Measurements from ENCODE around the gene USP6NL. TPM values are rescaled to one million over a fixed set of nuclear protein-coding genes. Genes with fewer than 3 reads are reported as not detected.

Gene USP6NL
- total and polyA plus RNA-seq, 5 experiments from 2014 or later, result 2.3 to 7.9 (median 5.4) TPM

- POLR2A ChIA-PET, result no interaction called here
These were observed 185.8 kb downstream of the USP6NL start for GRCh38 chr10:11425676-11426075.

GRCh38 chr10:11425296-11425610, 186.2 kb downstream of the USP6NL start:
- Mint-ChIP-seq H3K27ac (peak overlapping the region in 4 of 10 donors; percentile 27 to 66 (median 48)), H3K36me3 (peaks cover 0 to 29% (median 16%) of the 10 kb centered on the region in 3 donors), H3K9me3 (peaks cover 12 to 53% (median 16%) of the 10 kb centered on the region in 9 donors), H3K4me3 (no peak overlapping the region), H3K4me1 (peaks cover 13 to 19% (median 18%) of the 10 kb centered on the region in 4 donors), H3K27me3 (no peaks in the 10 kb centered on the region)
- no peak for DNase-seq
- POLR2A ChIA-PET, result no interaction called here
- no peak for ATAC-seq

More at GRCh38 chr10:11425676-11426075, 185.8 kb downstream of the USP6NL start:
- peak; percentile 47 to 57 for ATAC-seq
- H3K4me3 Mint-ChIP-seq, result peak overlapping the region in 1 of 10 donors; percentile 24
- H3K36me3 Mint-ChIP-seq, result peaks cover 0 to 24% (median 14%) of the 10 kb centered on the region in 3 donors
- H3K4me1 Mint-ChIP-seq, result peaks cover 13 to 19% (median 18%) of the 10 kb centered on the region in 4 donors
- peak overlapping the region in 8 of 10 donors; percentile 20 to 79 (median 49) for H3K27ac Mint-ChIP-seq
- H3K9me3 Mint-ChIP-seq, result peaks cover 11 to 49% (median 16%) of the 10 kb centered on the region in 9 donors
- no peaks in the 10 kb centered on the region for H3K27me3 Mint-ChIP-seq
- DNase-seq, result peak in 2 of 10 donors; percentile 22 to 37

- ATAC-seq, result no peak
- peaks cover 0 to 34% (median 19%) of the 10 kb centered on the region in 3 donors for H3K36me3 Mint-ChIP-seq
- peaks cover 16 to 57% (median 22%) of the 10 kb centered on the region in 9 donors for H3K9me3 Mint-ChIP-seq
- H3K27me3 Mint-ChIP-seq, result no peaks in the 10 kb centered on the region
- DNase-seq, result no peak
- H3K4me1 Mint-ChIP-seq, result peaks cover 13 to 19% (median 18%) of the 10 kb centered on the region in 4 donors
- POLR2A ChIA-PET, result no interaction called here
- H3K4me3 Mint-ChIP-seq, result no peak overlapping the region
- peak overlapping the region in 4 of 10 donors; percentile 6 to 66 (median 37) for H3K27ac Mint-ChIP-seq
These were observed 186.8 kb downstream of the USP6NL start for GRCh38 chr10:11424456-11425295.

- H3K36me3 Mint-ChIP-seq, result peaks cover 0 to 40% (median 19%) of the 10 kb centered on the region in 3 donors
- POLR2A ChIA-PET, result no interaction called here
- DNase-seq (no peak), ATAC-seq (no peak)
- H3K9me3 Mint-ChIP-seq, result peaks cover 19 to 54% (median 36%) of the 10 kb centered on the region in 9 donors
- no peak overlapping the region for H3K4me3 Mint-ChIP-seq
- H3K4me1 Mint-ChIP-seq, result peaks cover 4 to 9% (median 6%) of the 10 kb centered on the region in 4 donors
- H3K27me3 Mint-ChIP-seq, result no peaks in the 10 kb centered on the region
- H3K27ac Mint-ChIP-seq, result no peak overlapping the region
These were observed 194.5 kb downstream of the USP6NL start for GRCh38 chr10:11416974-11417373.

- no peak for DNase-seq
- Mint-ChIP-seq H3K4me3 (no peak overlapping the region), H3K27me3 (no peaks in the 10 kb centered on the region), H3K27ac (peak overlapping the region in 1 of 10 donors; percentile 8), H3K4me1 (peaks cover 4 to 9% (median 6%) of the 10 kb centered on the region in 4 donors), H3K36me3 (peaks cover 0 to 34% (median 12%) of the 10 kb centered on the region in 3 donors), H3K9me3 (peaks cover 8 to 39% (median 23%) of the 10 kb centered on the region in 9 donors)
- no peak for ATAC-seq
- POLR2A ChIA-PET, result interaction anchor here (1.0 kb wide), 1 partner anchor 13 kb away, joined by 3 read pairs; no protein-coding TSS in a partner anchor
These were observed 196.4 kb downstream of the USP6NL start for GRCh38 chr10:11415095-11415494.

GRCh38 chr10:11414314-11415038, 197.0 kb downstream of the USP6NL start:
- ATAC-seq (no peak), DNase-seq (no peak)
- H3K27ac Mint-ChIP-seq, result peak overlapping the region in 4 of 10 donors; percentile 8 to 69 (median 53)
- H3K27me3 Mint-ChIP-seq, result no peaks in the 10 kb centered on the region
- peaks cover 4 to 9% (median 6%) of the 10 kb centered on the region in 4 donors for H3K4me1 Mint-ChIP-seq
- POLR2A ChIA-PET, result interaction anchor here (1.0 kb wide), 1 partner anchor 13 kb away, joined by 3 read pairs; no protein-coding TSS in a partner anchor
- H3K4me3 Mint-ChIP-seq, result peak overlapping the region in 1 of 10 donors; percentile 36
- peaks cover 0 to 28% (median 10%) of the 10 kb centered on the region in 3 donors for H3K36me3 Mint-ChIP-seq
- H3K9me3 Mint-ChIP-seq, result peaks cover 6 to 32% (median 20%) of the 10 kb centered on the region in 9 donors

GRCh38 chr10:11411926-11412545, 199.4 kb downstream of the USP6NL start:
- H3K27ac Mint-ChIP-seq, result peak overlapping the region in 2 of 10 donors; percentile 31 to 58
- DNase-seq, result no peak
- peaks cover 0 to 27% (median 8%) of the 10 kb centered on the region in 3 donors for H3K36me3 Mint-ChIP-seq
- H3K4me1 Mint-ChIP-seq, result peaks cover 6 to 28% (median 25%) of the 10 kb centered on the region in 4 donors
- no peaks in the 10 kb centered on the region for H3K27me3 Mint-ChIP-seq
- H3K9me3 Mint-ChIP-seq, result peaks cover 4 to 23% (median 13%) of the 10 kb centered on the region in 9 donors
- ATAC-seq, result no peak
- POLR2A ChIA-PET, result interaction anchor here (0.7 kb wide), 1 partner anchor 95 kb away, joined by 3 read pairs; no protein-coding TSS in a partner anchor
- no peak overlapping the region for H3K4me3 Mint-ChIP-seq

GRCh38 chr10:11409357-11409756, 202.1 kb downstream of the USP6NL start:
- H3K27me3 Mint-ChIP-seq, result no peaks in the 10 kb centered on the region
- POLR2A ChIA-PET, result no interaction called here
- H3K9me3 Mint-ChIP-seq, result peaks cover 4 to 23% (median 14%) of the 10 kb centered on the region in 9 donors
- DNase-seq, result no peak
- peaks cover 8 to 44% (median 39%) of the 10 kb centered on the region in 4 donors for H3K4me1 Mint-ChIP-seq
- no peak for ATAC-seq
- H3K4me3 Mint-ChIP-seq, result no peak overlapping the region
- peaks cover 0 to 29% (median 8%) of the 10 kb centered on the region in 3 donors for H3K36me3 Mint-ChIP-seq
- H3K27ac Mint-ChIP-seq, result peak overlapping the region in 1 of 10 donors; percentile 9

GRCh38 chr10:11407939-11408338, 203.5 kb downstream of the USP6NL start:
- POLR2A ChIA-PET, result no interaction called here
- Mint-ChIP-seq H3K27ac (peak overlapping the region in 3 of 10 donors; percentile 63 to 87 (median 76)), H3K4me1 (peaks cover 9 to 49% (median 44%) of the 10 kb centered on the region in 4 donors), H3K27me3 (no peaks in the 10 kb centered on the region), H3K4me3 (peak overlapping the region in 3 of 10 donors; percentile 15 to 22 (median 18)), H3K36me3 (peaks cover 0 to 25% (median 8%) of the 10 kb centered on the region in 3 donors), H3K9me3 (peaks cover 4 to 20% (median 18%) of the 10 kb centered on the region in 9 donors)
- ATAC-seq (no peak), DNase-seq (no peak)

GRCh38 chr10:11406746-11407145, 204.7 kb downstream of the USP6NL start:
- no peaks in the 10 kb centered on the region for H3K27me3 Mint-ChIP-seq
- ATAC-seq, result no peak
- H3K4me1 Mint-ChIP-seq, result peaks cover 16 to 61% (median 56%) of the 10 kb centered on the region in 4 donors
- peaks cover 0 to 16% (median 7%) of the 10 kb centered on the region in 9 donors for H3K9me3 Mint-ChIP-seq
- POLR2A ChIA-PET, result no interaction called here
- DNase-seq, result no peak
- peaks cover 0 to 15% (median 0%) of the 10 kb centered on the region in 3 donors for H3K36me3 Mint-ChIP-seq
- peak overlapping the region in 6 of 10 donors; percentile 9 to 81 (median 50) for H3K27ac Mint-ChIP-seq
- peak overlapping the region in 2 of 10 donors; percentile 10 to 13 for H3K4me3 Mint-ChIP-seq

GRCh38 chr10:11404901-11405300, 206.5 kb downstream of the USP6NL start:
- Mint-ChIP-seq H3K4me3 (peak overlapping the region in 4 of 10 donors; percentile 7 to 36 (median 18)), H3K27me3 (no peaks in the 10 kb centered on the region), H3K27ac (peak overlapping the region in 9 of 10 donors; percentile 32 to 85 (median 71)), H3K9me3 (peaks cover 0 to 13% (median 7%) of the 10 kb centered on the region in 9 donors), H3K4me1 (peaks cover 34 to 80% (median 74%) of the 10 kb centered on the region in 4 donors), H3K36me3 (peaks cover 0 to 9% (median 0%) of the 10 kb centered on the region in 3 donors)
- ATAC-seq, result no peak
- POLR2A ChIA-PET, result no interaction called here
- DNase-seq, result no peak
